ENCODE measurements around the gene TRIM47.

The TRIM47 gene

DNA sequence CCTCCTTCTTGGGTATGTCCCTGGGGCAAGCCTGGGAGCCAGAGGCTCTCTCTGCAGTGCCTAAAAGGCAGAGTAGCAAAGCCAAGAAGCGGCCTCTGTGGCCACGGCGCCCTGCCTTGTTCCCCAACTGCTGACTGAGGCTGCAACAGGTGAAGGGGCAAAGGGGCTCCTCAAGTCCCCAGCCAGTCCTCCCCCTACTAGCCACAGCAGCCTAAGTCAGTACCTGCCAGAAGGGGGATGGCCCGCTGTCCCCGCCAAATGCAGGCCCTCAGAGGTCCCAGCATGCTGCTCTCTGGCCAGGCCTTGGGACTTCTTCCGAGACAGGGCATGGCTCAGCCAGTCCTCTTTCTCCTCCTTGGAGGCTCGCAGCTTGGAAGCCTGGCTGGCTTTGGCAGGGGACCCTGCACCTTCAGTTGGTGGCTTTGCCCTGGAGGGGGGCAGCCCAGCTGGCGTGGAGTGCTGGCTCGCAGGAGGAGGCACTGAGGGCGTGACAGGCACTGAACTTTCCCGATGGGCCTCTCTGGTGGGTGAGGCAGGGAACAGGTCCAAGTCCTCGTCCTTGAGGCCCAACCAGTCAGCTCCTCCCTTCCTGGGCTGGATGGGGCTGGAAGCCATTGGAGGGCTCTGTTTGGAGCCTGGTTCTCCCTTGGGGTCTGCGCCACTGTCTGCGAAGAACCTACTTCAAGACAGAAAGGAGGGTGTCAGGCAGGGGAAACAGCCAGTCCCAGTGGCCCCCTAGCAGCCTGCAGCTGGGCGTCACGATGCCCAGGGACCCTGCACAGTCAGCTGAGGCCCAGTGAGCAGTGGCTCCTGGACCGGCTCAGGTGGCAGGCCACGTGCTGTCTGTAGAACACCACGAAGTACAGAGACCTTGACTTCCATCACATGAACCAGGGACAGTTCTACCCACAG, 44.8 kb upstream of the TRIM47 start:
- Histone ChIP-seq H3K4me3 (ENCODE audit: low read depth in 1 of 2, low read length in 1 of 2) (no peak overlapping the region), H3K27ac (no peak overlapping the region)

DNA sequence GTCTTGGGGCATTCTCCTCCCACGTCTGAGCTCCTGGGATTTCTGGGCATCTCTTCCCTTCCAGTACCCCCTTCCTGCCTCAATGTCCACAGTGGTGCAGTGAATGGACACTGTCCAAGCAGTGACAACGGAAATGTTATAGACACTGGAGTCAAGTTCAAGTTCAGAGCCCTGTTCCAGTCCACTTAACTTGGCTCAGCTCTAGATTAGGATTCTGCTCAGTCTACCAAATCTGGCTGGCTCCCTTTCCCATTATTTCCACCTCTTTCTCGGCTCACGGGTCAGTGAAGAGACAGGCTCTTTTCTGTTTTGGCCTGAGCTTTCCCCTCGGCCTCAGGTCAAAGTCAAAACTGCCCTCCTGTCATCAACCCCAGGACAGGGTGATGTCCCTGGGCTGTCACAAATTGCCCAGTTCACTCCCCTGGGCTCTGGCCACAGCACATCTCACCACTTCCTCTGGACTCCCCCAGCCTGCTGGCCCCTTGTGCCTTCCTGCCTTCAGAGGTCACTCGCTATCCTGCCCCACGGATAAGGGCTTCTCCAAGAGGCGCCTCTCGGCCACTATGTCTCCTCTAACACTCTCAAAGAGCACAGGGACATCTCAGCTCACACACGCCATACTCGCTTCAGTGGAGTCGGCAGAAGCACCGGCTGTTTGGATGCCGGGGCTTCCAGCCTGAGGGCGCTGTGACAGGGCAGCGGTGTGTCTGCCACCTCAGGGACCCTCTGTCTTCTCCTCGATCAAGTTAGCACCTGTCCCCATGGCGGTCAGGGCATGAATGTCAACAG, 44.0 kb upstream of the TRIM47 start:
- Histone ChIP-seq H3K9me3 (no peaks in the 10 kb centered on the region), H3K4me1 (ENCODE audit: control insufficient read depth in 1 of 2, insufficient read depth in 1 of 2, low read depth in 1 of 2, low read length in 1 of 2) (peaks cover 0 to 7% of the 10 kb centered on the region in 2 experiments), H3K4me3 (ENCODE audit: low read depth in 1 of 2, low read length in 1 of 2) (no peak overlapping the region), H3K27ac (no peak overlapping the region), H3K27me3 (no peaks in the 10 kb centered on the region), H3K36me3 (no peaks in the 10 kb centered on the region)
- TF ChIP-seq, protein P1, sequence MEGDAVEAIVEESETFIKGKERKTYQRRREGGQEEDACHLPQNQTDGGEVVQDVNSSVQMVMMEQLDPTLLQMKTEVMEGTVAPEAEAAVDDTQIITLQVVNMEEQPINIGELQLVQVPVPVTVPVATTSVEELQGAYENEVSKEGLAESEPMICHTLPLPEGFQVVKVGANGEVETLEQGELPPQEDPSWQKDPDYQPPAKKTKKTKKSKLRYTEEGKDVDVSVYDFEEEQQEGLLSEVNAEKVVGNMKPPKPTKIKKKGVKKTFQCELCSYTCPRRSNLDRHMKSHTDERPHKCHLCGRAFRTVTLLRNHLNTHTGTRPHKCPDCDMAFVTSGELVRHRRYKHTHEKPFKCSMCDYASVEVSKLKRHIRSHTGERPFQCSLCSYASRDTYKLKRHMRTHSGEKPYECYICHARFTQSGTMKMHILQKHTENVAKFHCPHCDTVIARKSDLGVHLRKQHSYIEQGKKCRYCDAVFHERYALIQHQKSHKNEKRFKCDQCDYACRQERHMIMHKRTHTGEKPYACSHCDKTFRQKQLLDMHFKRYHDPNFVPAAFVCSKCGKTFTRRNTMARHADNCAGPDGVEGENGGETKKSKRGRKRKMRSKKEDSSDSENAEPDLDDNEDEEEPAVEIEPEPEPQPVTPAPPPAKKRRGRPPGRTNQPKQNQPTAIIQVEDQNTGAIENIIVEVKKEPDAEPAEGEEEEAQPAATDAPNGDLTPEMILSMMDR (IDR thresholded peaks at IDR 0.05), result no peak

More for the DNA sequence above, 44.8 kb upstream of the TRIM47 start:
- Histone ChIP-seq H3K36me3 (no peaks in the 10 kb centered on the region), H3K27me3 (no peaks in the 10 kb centered on the region), H3K4me1 (ENCODE audit: control insufficient read depth in 1 of 2, insufficient read depth in 1 of 2, low read depth in 1 of 2, low read length in 1 of 2) (peaks cover 0 to 3% of the 10 kb centered on the region in 2 experiments), H3K9me3 (no peaks in the 10 kb centered on the region)
- TF ChIP-seq, protein P1 (IDR thresholded peaks at IDR 0.05), result no peak

DNA sequence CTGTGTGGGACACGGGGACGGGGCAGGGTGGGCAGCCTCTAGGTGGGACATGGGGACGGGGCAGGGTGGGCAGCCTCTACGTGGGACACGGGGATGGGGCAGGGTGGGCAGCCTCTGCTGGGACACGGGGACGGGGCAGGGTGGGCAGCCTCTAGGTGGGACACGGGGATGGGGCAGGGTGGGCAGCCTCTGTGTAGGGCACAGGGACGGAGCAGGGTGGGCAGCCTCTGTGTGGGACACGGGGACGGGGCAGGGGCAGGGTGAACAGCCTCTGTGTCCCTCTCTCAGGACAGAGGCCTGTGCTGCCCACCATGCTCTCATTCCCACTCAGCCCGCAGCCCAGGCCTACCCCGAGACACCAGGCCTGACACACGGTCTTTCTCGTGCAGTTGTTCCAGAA, 43.2 kb upstream of the TRIM47 start:
- H3K9me3 ChIP-seq, result no peaks in the 10 kb centered on the region
- TF ChIP-seq, protein P1 (IDR thresholded peaks at IDR 0.05), result no peak
- no peak overlapping the region for H3K4me3 ChIP-seq (ENCODE audit: low read depth in 1 of 2, low read length in 1 of 2)
- H3K27ac ChIP-seq, result no peak overlapping the region
- no peaks in the 10 kb centered on the region for H3K27me3 ChIP-seq
- H3K4me1 ChIP-seq (ENCODE audit: control insufficient read depth in 1 of 2, insufficient read depth in 1 of 2, low read depth in 1 of 2, low read length in 1 of 2), result peaks cover 0 to 8% of the 10 kb centered on the region in 2 experiments
- no peaks in the 10 kb centered on the region for H3K36me3 ChIP-seq

DNA sequence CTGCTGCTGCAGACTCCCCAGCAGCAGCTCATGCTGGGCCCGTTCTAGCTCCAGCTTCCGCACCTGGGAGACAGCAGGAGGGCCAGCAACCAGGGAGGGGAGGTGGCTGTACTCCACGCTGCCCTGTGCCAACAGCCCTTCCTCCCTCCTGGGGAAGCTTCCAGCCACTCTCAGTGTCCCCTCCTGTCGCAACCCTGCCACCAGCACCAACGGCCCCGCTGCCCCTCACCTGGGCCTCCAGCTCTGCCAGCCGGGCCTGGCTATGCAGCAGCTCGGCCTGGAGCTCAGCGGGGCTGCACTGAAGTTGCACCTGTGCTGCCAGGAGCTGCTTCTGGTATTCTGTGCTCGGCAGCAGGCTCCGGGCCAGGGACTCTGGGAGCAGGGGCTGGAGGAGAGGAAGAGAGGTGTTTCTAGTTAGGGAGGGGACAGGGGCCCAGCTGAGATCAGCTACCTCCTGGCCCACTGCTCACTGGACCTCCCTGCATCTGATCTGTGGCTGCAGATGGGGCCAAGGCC, 41.7 kb upstream of the TRIM47 start:
- TF ChIP-seq, protein P1 (IDR thresholded peaks at IDR 0.05), result no peak
- Histone ChIP-seq H3K36me3 (no peaks in the 10 kb centered on the region), H3K4me3 (ENCODE audit: low read depth in 1 of 2, low read length in 1 of 2) (no peak overlapping the region), H3K9me3 (no peaks in the 10 kb centered on the region), H3K27me3 (no peaks in the 10 kb centered on the region), H3K4me1 (ENCODE audit: control insufficient read depth in 1 of 2, insufficient read depth in 1 of 2, low read depth in 1 of 2, low read length in 1 of 2) (peaks cover 0 to 8% of the 10 kb centered on the region in 2 experiments), H3K27ac (no peak overlapping the region)

DNA sequence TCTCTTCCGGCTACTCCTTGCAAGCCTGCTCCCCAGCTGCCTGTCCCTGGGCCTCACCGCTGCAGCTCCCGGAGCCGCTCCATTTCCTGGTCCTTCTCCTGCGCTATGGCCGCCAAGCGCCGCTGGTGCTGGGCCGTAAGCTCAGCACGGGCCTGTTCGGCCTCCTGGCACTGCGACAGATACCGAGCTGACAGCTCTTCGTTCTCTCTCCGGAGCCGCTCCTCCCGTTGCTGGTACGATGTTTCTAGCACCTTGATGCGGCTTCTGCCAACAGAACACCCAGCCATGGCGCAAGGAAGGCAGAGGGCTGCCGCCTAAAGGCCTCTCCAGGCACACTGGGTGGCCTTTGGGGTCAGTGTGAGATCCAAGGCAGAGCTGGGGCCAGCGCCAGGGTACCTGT, 41.2 kb upstream of the TRIM47 start:
- H3K27me3 ChIP-seq, result no peaks in the 10 kb centered on the region
- TF ChIP-seq, protein P1 (IDR thresholded peaks at IDR 0.05), result no peak
- H3K4me1 ChIP-seq (ENCODE audit: control insufficient read depth in 1 of 2, insufficient read depth in 1 of 2, low read depth in 1 of 2, low read length in 1 of 2), result peaks cover 0 to 8% of the 10 kb centered on the region in 2 experiments
- H3K9me3 ChIP-seq, result no peaks in the 10 kb centered on the region
- no peak overlapping the region for H3K4me3 ChIP-seq (ENCODE audit: low read depth in 1 of 2, low read length in 1 of 2)
- no peak overlapping the region for H3K27ac ChIP-seq
- no peaks in the 10 kb centered on the region for H3K36me3 ChIP-seq

All from neutrophil (primary cell).